Measurements from ENCODE around the gene TAL1.
"Not testable (repeated sequence)": the region's sequence is repeated elsewhere in the genome, so short reads cannot be mapped to it uniquely, and the experiment has no call there.

The TAL1 gene

DNA sequence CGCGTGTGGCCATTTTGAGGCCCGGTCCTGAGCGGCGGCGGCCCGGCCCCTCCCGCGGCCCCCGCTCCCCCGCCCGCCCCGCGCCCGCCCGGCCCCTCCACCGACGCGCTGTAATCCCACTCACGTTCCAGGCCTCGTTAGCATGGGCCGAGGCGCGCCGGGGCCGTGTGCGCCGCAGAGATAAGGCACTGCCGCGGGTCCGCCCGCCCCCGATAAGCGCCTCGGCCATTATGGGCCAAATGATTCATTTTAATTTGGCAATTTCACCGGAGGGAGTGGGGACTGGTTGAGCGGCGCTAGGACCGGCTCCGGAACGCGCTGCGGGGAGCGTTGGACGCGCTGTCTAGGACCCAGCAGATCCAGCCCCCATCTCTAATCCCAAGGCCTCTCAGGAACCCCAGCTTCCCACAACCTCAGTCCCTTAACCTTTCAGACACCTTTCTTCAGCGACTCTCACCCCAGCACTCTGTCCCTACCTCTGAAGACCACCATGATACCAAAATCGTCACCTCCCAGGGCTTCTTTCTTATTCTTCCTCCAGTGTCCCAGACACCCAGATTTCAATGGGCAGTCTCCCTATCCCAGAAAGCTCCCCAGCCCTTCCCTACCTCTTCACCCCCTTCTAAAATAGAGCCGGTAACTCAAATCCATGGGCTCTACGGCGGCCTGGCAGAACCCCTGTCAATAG lies at the start of gene TAL1:
TSS of gene TAL1 (minus strand) at position 39 of the 688 bp plus-strand sequence. CDS start 6,337 bp downstream, outside the sequence.
- DNase-seq: no peak

DNA sequence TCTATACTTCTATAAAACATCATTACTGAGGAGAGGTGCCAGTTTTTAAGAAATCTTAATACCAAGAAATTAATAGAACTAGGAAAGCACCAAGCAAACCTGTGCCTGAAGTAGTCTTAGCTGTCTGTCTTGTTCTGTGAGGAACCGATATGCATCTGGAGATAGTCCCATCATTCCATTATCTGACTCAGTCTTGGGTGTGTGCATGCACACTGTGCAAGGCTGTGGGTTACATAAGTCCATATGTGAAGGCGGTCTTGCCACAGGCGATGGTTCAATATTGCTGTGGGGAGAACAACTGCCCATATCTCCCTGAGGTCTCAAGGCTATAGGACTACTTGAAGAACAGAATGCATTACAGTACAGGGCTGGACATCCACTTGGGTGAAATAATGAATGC lies 48.1 kb upstream of the TAL1 start:
- DNase-seq: no peak

DNA sequence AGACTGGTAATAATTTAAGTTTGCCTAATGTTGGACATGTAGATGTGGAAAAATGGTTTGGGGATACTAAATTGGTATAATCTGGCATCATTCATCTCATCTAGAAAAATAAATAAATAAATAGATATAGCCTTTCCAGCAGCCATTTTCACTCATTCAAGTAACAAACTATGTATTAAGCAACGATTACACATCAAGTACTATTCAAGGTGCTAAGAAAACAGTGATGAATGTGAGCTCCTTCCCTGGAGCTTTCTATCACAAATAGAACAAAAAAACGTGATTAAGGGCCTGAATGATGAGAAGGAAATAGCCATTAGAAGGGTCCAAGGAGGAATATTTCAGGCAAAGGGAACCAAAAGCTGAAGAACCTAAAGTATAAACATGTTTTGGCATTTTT lies 44.8 kb upstream of the TAL1 start:
- no peak for DNase-seq

DNA sequence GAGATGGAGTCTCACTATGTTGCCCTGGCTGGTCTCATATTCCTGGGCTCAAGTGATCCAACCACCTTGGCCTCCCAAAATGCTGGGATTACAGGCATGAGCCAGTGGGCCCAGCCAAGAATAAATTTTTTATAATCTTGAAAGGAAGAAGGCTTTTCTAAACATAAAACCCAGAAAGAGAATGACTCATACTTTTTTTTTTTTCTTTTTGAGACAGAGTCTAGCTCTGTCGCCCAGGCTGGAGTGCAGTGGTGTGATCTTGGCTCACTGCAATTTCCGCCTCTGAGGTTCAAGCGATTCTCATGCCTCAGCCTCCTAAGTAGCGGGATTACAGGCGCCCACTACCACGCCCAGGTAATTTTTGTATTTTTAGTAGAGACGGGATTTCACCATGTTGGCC lies 43.8 kb upstream of the TAL1 start:
- not testable (repeated sequence) for DNase-seq

DNA sequence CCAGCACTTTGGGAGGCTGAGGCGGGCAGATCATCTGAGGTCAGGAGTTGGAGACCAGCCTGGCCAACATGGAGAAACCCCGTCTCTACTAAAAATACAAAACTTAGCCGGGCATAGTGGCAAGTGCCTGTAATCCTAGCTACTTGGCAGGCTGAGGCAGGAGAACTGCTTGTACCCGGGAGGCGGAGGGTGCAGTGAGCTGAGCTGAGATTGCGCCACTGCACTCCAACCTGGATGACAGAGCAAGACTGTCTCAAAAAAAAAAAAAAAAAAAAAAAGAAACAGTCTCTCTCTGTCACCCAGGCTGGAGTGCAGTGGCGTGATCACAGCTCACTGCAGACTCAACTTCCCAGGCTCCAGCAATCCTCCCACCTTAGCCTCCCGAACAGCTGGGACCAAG lies 33.5 kb upstream of the TAL1 start:
- not testable (repeated sequence) for DNase-seq

DNA sequence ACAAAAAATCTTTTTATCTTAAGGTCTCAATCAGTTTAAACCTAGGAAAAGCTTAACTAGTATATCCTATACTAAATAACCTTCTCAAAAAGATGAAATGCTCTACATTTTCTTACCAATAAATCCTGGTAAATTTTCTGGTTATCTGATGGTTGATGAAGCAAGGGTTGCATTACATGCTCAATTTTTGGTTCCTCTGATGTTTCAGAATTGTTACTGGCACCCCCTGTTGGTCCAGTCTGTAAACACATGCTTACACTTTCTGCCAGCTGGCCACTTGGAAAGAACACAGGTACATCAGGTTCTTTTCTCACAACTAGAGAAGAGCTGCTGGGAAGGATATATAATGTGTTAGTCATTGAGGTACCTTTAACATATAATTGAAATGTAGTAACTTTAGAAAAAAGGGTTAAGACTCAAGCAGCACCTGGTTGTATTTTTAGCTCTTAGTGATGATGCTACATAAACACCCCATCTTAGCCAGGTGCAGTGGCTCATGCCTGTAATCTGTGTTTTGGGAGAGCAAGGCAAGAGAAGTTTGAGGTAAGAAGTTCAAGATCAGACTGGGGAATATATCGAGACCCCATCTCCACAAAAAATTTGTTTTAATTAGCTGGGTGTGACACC lies 30.9 kb upstream of the TAL1 start:
- DNase-seq: peak; percentile 14 to 33

DNA sequence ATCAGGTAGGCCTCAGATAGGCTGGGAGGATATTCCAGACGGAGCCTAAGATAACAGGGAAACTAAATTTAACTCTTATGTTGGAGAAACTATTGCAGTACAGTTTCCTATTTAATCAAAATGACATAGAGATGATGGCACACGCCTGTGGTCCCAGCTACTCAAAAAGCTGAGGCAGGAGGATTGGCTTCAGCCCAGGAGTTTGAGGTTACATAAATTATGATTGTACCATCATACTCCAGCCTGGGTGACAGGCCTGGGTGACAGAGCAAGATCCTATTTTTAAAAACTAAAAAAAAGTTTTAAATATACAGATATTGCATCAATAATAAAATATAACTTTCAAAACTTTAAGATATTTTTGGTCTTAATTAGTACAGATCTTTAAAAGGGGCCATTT lies 25.2 kb upstream of the TAL1 start:
- DNase-seq: no peak

DNA sequence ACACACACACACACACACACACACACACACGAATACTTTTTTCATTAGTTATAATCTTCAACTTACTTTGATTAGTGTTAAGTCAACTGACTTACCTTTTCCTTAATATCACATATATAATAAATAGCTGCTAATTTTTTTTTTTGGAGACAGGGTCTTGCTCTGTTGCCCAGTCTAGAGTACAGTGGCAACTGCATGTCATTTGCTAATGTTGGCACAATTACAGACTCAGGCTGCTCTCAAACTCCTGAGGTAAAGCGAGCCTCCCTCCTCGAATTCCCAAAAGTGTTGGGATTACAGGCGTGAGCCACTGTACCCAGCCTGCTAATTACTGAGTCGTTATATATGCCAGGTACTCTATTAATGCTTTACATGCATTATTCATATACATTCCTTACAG lies 20.8 kb upstream of the TAL1 start:
- DNase-seq: no peak

DNA sequence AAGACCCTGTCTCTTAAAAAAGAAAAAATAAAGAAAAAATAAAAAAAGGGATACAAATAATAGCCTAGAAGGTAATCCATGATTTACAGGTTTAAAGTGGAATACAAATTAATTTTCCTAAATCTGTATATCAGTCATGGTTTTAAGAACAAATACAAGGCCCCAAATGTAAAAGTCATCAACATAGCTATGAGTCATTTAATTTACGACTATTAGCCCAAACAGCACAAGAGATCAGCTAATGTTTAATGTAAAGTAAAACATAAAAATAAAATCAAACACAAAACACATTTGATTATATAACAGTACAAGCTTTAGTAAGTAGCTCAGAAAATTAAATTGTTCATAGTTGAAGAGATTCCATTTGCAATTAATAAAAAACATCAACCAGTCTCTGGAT lies 20.3 kb upstream of the TAL1 start:
- no peak for DNase-seq

DNA sequence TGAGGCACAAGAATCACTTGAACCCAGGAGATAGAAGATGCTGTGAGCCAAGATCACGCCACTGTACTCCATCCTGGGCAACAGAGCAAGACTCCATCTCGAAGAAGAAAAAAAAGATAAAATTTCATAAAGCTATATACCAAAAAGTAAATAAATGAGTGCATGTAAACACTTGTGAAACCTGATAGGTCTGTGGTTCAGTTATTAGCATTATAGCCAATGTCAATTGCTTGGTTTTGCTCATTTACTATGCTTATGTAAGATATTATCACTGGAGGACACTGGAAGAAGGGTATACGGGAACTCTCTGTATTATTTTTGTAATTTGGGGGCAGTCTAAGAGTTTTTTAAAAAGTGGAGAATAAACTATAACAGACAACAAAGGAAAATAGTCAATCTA lies 17.7 kb upstream of the TAL1 start:
- no peak for DNase-seq

DNA sequence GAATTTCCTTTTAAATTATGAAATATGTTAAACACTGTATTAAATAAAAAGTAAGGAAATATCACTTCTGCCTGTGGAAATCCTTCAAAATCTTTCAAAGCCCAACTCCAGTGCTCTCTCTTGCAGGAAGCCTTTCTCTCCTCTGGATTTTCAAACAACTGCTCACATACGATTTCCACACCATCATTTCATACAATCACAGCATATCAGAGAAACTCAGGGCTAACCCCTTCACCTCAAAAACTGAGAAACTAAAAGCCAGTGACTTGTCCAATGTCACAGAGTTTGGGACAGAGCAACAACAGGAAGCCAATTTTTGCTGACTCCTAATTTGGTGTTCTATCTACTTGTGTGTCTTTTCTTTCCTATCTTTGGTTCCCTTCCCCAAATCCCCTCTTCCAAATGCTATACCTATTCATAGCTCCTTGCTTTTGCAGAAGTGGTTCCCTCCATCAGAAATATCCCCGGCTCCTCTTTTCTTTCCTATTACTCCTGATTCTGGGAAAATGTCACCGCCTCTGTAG lies 12.4 kb upstream of the TAL1 start:
- DNase-seq: no peak

DNA sequence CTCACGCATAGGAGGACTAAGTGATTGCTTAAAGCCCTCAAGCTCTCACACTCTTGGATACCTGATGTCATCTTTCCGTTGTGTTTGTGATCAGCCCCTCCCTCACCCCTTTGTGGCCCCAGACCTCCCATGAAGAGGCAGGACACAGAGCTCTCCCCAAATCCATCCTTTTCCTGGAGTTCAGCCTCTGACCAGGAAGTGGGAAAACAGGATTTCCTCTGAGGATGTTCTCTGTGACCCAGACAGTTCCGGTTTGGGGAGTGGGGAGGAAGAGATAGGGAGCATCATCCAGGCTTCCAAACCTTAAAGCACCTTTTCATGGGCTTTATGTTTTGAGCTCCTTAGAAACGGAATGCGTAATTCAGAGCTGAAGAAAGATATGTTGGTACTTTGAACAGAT lies 11.9 kb upstream of the TAL1 start:
- DNase-seq: no peak

DNA sequence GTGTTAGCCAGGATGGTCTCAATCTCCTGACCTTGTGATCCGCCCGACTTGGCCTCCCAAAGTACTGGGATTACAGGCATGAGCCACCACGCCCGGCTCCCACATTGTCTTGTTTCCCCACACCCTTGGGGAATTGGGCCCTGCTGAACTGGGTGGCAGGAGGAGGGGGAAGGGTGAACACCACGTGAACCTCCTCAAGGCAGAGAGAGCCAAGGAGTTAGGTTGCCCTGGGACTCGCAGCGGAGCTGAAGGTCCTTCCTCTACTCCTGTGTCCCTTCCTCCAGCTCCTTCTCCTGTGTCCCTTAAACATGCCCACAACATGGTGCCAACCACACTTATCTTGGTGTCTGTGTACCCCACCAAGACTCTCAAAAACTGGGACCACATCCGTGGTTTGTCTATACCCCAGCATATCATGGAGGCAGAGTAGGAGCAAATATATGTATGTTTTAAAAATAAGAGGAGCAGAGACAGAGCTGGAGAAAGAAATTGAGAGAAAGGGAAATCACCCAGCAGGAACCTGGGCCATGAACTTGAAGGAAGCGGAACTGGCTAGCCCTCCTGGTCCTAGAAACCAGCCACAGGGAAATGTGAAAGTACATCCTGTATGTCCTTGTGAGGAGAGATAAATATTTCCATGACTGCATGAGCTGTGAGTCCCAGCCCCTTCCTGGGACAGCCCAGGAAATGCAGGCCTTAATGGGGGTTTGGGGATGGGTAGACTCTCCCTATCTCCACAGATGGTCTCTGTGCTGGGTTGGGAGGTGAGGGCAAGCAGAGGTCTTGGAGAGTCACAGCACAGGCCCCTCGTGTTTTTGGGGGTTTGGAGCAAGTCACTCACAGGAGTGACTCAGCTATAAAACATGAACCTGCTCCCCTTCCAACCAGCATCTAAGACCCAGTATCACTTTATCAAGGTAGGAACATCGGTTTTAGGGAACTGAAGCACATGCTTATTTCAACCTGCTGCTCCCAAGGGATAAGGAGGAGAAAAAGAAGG lies 9.4 kb upstream of the TAL1 start:
- DNase-seq: no peak

DNA sequence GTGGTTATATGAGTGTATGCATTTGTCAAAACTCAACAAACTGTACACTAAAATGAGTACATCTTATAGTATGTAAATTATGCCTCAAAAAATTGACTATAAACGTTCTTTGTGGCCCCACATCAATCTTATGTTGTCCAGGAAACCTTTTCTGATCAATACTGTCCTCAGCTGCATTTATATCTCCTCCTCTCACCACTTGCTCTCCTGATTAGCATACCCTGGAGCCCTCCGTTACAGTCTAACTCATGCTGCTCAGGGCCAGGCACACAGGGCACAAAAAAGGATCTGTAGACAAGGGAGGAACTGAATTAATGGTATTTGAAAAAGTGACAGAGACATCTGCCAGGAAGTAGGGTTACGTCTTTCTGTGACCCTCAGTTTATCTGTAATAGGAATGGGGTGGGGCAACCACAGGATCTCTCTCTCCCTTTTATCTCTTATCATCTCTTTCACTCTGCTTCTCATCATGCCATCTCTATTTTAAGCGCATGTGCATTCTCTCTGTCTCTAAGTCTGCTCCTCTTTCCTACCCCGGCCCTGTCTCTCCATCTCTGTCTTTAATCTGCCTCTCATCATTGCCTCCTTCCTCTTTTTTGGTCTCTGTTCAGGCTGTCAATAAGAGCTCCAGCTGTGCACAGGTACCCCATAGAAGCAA lies 7.0 kb upstream of the TAL1 start:
- no peak for DNase-seq

DNA sequence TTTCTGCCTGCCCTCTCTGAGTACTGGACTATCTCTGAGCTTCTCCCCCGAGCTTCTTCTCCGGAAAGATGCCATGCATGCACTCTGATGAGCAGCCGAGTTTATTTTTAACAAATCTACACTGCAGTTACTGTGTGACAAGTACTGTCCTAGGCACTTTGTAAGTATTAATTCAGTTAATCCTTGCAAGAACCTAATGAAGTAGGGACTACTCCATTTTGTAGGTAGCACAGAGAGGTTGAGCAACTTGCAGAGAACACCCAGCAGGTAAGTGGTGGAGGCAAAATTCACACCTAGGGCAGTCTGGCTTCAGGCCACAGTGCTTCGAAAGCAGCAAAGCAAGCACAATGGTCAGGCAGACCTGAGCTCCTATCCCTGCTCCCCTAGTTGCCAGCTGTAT lies 3.8 kb upstream of the TAL1 start:
- DNase-seq: no peak

DNA sequence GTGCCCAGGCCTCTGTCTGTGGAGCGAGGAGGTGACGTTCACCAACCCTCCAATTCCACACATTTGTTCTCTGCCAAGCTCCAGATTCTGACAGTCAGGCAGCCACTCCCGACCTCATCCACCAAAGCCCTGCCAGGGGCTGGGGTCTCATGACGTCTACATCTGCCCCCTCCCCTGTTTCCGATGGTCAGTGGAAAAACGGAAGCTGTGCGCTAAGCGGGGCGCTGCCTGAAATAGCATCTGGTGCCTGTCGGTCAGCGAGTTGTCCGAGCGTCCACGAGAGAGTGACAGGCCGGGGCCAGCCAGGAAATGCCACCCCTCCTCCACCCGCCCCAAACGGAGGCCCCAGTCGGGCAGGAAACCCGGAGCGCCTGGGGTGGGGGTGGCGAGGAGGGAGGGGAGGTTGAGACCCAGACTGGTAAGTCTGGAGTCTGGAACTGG lies 3.2 kb upstream of the TAL1 start:
- DNase-seq: no peak

DNA sequence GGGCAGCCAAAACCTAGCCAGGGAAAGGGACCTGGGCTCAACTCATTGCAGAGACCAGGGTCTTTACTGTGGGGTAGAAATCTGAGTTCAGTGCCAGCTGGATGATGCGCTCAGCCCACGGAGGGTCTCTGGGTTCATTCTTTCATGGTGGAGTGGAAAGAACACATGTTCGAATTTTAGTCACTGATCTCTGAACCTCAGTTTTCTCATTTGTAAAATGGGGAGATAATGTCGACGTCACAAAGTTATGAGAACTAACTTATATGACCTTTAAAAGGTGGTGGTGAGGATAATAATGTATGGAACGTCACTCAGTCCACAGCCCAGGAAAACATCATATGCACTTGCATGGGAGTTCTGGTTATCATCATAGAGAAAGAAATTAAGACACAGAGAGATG lies 1.2 kb upstream of the TAL1 start:
- no peak for DNase-seq

DNA sequence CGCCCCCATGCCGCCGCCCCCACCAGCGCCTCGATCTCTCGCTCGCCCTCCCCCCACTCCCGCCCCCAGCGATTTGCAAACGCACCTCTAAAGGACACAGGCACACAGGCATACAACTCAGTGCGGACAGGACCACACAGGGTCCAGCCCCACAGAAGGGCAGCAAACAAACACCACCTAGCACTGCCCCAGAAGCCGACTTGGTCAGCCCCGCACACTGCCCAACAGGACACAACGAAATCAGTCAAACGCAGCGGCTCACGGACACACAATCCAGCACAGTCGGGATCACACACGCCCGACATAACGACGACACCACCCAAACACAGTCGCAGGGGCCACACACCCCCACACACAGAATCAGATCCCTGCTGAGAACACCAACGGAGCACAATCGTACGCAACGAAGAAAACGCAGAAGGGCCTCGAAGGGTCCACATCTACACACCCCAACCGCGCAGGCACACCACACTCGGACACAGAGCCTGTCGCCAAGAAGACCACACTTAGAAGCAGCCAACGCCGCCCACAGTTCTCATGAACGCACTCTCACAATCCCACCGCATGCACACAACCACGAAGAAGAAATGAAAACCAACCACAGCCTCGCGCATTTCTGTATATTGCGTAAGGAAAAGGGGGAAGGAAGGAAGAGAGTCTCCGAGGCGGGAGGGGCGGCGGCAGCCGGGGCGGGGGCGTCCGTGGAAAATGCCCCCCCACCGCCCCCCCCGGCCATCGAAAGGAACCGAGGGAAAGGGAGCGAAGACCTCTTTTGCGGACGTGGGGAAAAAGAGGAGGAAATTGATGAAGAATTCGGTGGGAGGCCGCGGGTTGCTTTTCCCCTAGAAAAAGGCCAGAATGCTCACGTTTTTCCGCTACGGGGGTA lies 481 bp downstream of the TAL1 start:
- DNase-seq: no peak

DNA sequence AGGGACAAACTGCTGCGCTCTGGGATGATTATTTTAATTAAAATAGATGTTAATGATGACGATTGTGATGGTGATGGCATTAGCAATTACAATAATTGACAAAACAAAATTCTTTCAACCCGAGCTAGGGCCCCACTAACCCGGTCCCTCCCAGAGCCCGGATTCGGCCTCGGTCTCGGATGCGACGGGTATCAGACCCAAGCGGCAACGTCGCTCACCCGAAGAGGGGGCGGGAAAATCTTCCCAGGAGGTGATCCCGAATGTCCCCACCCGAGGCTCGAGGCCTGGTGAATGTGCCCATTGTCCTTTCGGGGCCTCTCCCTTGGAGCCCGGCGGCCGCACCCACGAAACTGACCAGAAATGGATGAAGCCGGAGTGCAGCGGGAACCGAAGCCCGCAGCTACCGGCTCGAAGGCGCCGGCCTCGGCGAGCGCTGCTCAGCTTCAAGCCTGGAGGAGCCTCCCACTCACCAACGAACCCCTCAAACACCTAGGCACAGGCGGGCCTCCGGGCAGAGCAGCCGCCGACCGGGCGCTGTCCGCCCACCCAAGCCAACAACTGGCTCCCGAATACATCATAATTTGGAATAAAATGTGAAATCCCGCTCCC lies 1.2 kb downstream of the TAL1 start:
- no peak for DNase-seq

DNA sequence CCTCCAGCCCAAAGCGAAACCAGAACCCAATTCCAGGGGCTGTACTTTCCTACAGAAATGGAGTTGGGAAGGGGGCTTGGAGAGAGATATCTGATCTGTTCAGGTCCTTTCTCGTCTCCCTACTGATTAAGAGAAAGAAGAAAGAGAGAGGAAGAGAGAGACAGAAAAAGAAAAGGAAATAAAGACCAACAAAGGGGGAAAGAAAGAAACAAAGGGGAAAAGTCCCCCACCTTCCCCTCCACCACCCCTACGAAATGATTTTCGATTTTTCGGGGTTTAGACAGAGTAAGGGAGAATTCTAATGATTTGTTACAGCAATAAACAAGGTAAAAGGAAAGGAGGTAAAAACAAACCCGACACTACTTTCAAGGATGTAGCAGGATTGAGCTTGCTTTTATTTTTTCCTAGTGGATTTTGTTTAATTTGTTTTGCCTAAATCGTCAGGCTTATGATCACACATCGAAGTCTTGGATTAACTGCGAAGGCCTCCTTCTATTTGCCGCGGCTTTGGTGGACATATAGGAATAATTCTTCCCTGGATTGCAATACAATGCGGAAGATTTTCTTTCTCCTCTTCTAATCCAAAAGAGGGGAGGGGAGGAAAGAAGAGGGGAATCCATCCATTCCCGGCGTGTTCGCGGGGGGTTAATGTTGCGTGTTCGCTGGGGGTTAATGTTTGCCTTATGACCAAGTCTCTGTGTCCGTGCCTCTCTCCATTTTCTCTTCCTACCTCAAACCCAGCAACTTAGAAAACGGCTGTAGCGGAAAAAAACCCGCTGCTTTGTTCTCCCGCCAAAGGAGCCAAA lies 1.9 kb downstream of the TAL1 start:
- no peak for DNase-seq

Measured in NCI-H446 (cell line).